ENCODE measurements around the gene FOXO1. TPM values are rescaled to one million over a fixed set of nuclear protein-coding genes. Genes with fewer than 3 reads are reported as not detected.

The FOXO1 gene
- total and polyA plus RNA-seq, 2 experiments from 2014 or later, result 32.4 to 68.0 TPM

GRCh38 chr13:40586886-40587565 is 79.4 kb downstream of the FOXO1 start:
- H3K4me3 Mint-ChIP-seq, result no peak overlapping the region
- Histone ChIP-seq H3F3A (replicated peaks; ENCODE audit: low read depth) (no peaks in the 10 kb centered on the region), H3K79me2 (replicated peaks; ENCODE audit: insufficient read depth) (peaks cover 100% of the 10 kb centered on the region), H3K36me3 (ENCODE audit: insufficient read depth) (peaks cover 10% of the 10 kb centered on the region; the same call in 1 of the 2 replicates), H3K4me2 (peak overlapping the region; percentile 54), H3K4me1 (ENCODE audit: insufficient read depth) (peaks cover 73% of the 10 kb centered on the region), H4K20me1 (replicated peaks; ENCODE audit: insufficient read depth) (peaks cover 62% of the 10 kb centered on the region), H3K27ac (ENCODE audit: low read depth) (peak overlapping the region; percentile 84), H3K4me3 (no peak overlapping the region), H3K9me2 (ENCODE audit: insufficient read depth) (peaks cover 7% of the 10 kb centered on the region; the same call in 1 of the 2 replicates), H3K27me3 (ENCODE audit: insufficient read depth) (no peaks in the 10 kb centered on the region), H2AFZ (no peak overlapping the region)
- H3K4me1 Mint-ChIP-seq, result peaks cover 74% of the 10 kb centered on the region
- no peak for ATAC-seq
- no peak for DNase-seq (ENCODE audit: low spot score)
- TF ChIP-seq ETS1 (IDR thresholded peaks at IDR 0.05) (no peak), ZNF331 (CRISPR knock-in tag; IDR thresholded peaks at IDR 0.05; ENCODE audit: low read depth) (no peak), EZH2 (IDR thresholded peaks at IDR 0.05; ENCODE audit: low read depth, unreplicated experiment) (no peak), EZH2phosphoT487 (IDR thresholded peaks at IDR 0.05; ENCODE audit: unreplicated experiment) (no peak), ZNF114 (CRISPR knock-in tag; IDR thresholded peaks at IDR 0.05) (no peak)
- TF ChIP-seq, protein P1, sequence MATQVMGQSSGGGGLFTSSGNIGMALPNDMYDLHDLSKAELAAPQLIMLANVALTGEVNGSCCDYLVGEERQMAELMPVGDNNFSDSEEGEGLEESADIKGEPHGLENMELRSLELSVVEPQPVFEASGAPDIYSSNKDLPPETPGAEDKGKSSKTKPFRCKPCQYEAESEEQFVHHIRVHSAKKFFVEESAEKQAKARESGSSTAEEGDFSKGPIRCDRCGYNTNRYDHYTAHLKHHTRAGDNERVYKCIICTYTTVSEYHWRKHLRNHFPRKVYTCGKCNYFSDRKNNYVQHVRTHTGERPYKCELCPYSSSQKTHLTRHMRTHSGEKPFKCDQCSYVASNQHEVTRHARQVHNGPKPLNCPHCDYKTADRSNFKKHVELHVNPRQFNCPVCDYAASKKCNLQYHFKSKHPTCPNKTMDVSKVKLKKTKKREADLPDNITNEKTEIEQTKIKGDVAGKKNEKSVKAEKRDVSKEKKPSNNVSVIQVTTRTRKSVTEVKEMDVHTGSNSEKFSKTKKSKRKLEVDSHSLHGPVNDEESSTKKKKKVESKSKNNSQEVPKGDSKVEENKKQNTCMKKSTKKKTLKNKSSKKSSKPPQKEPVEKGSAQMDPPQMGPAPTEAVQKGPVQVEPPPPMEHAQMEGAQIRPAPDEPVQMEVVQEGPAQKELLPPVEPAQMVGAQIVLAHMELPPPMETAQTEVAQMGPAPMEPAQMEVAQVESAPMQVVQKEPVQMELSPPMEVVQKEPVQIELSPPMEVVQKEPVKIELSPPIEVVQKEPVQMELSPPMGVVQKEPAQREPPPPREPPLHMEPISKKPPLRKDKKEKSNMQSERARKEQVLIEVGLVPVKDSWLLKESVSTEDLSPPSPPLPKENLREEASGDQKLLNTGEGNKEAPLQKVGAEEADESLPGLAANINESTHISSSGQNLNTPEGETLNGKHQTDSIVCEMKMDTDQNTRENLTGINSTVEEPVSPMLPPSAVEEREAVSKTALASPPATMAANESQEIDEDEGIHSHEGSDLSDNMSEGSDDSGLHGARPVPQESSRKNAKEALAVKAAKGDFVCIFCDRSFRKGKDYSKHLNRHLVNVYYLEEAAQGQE (IDR thresholded peaks at IDR 0.05; ENCODE audit: unreplicated experiment), result no peak
- H3K9me3 Mint-ChIP-seq, result peaks cover 16% of the 10 kb centered on the region
- peak overlapping the region; percentile 53; the same call in 1 of the 2 replicates for H3K27ac Mint-ChIP-seq
- peaks cover 26% of the 10 kb centered on the region for H3K36me3 Mint-ChIP-seq (ENCODE audit: low read depth)
- H3K27me3 Mint-ChIP-seq (ENCODE audit: insufficient read depth, low read depth, poor library complexity), result peaks cover 7% of the 10 kb centered on the region

GRCh38 chr13:40585911-40586471 is 80.5 kb downstream of the FOXO1 start:
- H3K4me3 ChIP-seq, result no peak overlapping the region
- peaks cover 10% of the 10 kb centered on the region; the same call in 1 of the 2 replicates for H3K36me3 ChIP-seq (ENCODE audit: insufficient read depth)
- Mint-ChIP-seq H3K4me1 (peaks cover 73% of the 10 kb centered on the region), H3K27ac (peak overlapping the region; percentile 48), H3K36me3 (ENCODE audit: low read depth) (peaks cover 26% of the 10 kb centered on the region), H3K9me3 (peaks cover 16% of the 10 kb centered on the region), H3K27me3 (ENCODE audit: insufficient read depth, low read depth, poor library complexity) (peaks cover 7% of the 10 kb centered on the region), H3K4me3 (no peak overlapping the region)
- H4K20me1 ChIP-seq (replicated peaks; ENCODE audit: insufficient read depth), result peaks cover 60% of the 10 kb centered on the region
- peak overlapping the region; percentile 84 for H3K27ac ChIP-seq (ENCODE audit: low read depth)
- no peaks in the 10 kb centered on the region for H3F3A ChIP-seq (replicated peaks; ENCODE audit: low read depth)
- peaks cover 100% of the 10 kb centered on the region for H3K79me2 ChIP-seq (replicated peaks; ENCODE audit: insufficient read depth)
- peak; percentile 61 for DNase-seq (ENCODE audit: low spot score)
- H3K9me2 ChIP-seq (ENCODE audit: insufficient read depth), result peaks cover 7% of the 10 kb centered on the region; the same call in 1 of the 2 replicates
- peak; percentile 45 for ATAC-seq
- peaks cover 75% of the 10 kb centered on the region for H3K4me1 ChIP-seq (ENCODE audit: insufficient read depth)
- peak overlapping the region; percentile 54 for H3K4me2 ChIP-seq
- no peak overlapping the region for H2AFZ ChIP-seq
- no peaks in the 10 kb centered on the region for H3K27me3 ChIP-seq (ENCODE audit: insufficient read depth)
- TF ChIP-seq EZH2phosphoT487 (IDR thresholded peaks at IDR 0.05; ENCODE audit: unreplicated experiment) (no peak), POLR2AphosphoS5 (IDR thresholded peaks at IDR 0.05; ENCODE audit: low read depth) (no peak), JUNB (IDR thresholded peaks at IDR 0.05; ENCODE audit: unreplicated experiment) (no peak), EZH2 (IDR thresholded peaks at IDR 0.05; ENCODE audit: low read depth, unreplicated experiment) (no peak), ZNF331 (CRISPR knock-in tag; IDR thresholded peaks at IDR 0.05; ENCODE audit: low read depth) (no peak), ZNF114 (CRISPR knock-in tag; IDR thresholded peaks at IDR 0.05) (no peak), STAT1 (IDR thresholded peaks at IDR 0.05; ENCODE audit: unreplicated experiment) (no peak)
- TF ChIP-seq, protein P1 (IDR thresholded peaks at IDR 0.05; ENCODE audit: unreplicated experiment), result no peak
